ENCODE results near the gene TAF15.

DNA sequence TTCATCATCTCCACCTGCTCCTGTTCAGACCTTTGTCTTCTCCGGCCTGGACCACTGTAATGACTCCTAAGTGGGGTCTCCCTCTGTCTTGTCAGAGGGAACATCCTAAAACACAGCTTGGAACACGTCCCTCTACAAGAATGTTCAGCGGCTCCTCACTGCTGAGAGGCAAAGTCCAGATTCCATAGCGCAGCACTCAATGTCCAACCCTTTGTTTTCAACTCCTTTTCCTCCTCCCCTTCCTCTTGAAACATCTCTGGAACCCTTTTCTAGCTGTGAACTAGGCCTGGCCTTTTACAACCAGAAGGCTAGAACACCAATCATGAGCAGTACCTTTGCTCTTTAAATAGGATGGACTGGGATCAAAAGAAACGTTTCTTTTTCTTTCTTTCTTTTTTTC is 47.7 kb upstream of the TAF15 start:
- TF ChIP-seq POLR2A (IDR thresholded peaks at IDR 0.05): no peak
- TF ChIP-seq, protein P1, sequence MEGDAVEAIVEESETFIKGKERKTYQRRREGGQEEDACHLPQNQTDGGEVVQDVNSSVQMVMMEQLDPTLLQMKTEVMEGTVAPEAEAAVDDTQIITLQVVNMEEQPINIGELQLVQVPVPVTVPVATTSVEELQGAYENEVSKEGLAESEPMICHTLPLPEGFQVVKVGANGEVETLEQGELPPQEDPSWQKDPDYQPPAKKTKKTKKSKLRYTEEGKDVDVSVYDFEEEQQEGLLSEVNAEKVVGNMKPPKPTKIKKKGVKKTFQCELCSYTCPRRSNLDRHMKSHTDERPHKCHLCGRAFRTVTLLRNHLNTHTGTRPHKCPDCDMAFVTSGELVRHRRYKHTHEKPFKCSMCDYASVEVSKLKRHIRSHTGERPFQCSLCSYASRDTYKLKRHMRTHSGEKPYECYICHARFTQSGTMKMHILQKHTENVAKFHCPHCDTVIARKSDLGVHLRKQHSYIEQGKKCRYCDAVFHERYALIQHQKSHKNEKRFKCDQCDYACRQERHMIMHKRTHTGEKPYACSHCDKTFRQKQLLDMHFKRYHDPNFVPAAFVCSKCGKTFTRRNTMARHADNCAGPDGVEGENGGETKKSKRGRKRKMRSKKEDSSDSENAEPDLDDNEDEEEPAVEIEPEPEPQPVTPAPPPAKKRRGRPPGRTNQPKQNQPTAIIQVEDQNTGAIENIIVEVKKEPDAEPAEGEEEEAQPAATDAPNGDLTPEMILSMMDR (IDR thresholded peaks at IDR 0.05): no peak
